H1 (cell line): ENCODE data around the gene ZBTB16.

Source experiments
- CREB1 ChIP-seq: IDR thresholded peaks from 2 replicates; pipeline ENCODE4 v1.6.1; 2012; ENCODE audit warnings: inconsistent platforms
- EGR1 ChIP-seq: IDR thresholded peaks from 2 replicates; pipeline ENCODE4 v1.6.1; 2011; ENCODE audit warnings: low read depth, low read length, borderline replicate concordance
- EZH2 ChIP-seq: fragments of 200-600 bp; sonication (generic); IDR thresholded peaks from 2 replicates; pipeline ENCODE4 v1.7.1; 2012; ENCODE audit warnings: low read depth, mild to moderate bottlenecking, moderate library complexity, low read length, inconsistent platforms; ENCODE audit not compliant: severe bottlenecking
- FOSL1 ChIP-seq: IDR thresholded peaks from 2 replicates; pipeline ENCODE4 v1.6.1; 2011; ENCODE audit warnings: mild to moderate bottlenecking, low read depth, low read length, moderate library complexity; ENCODE audit not compliant: insufficient read depth
- HDAC6 ChIP-seq: IDR thresholded peaks from one replicate; pipeline ENCODE4 v1.7.1; 2012; ENCODE audit warnings: low read depth, mild to moderate bottlenecking, inconsistent platforms, low read length, moderate library complexity
- POLR2A ChIP-seq, 2 experiments: IDR thresholded peaks; 1 replicate in 1 of 2; 2 replicates in 1 of 2; pipeline ENCODE4 v1.6.1; 2011; ENCODE audit warnings: low read depth in 2 of 2, low read length in 2 of 2, mild to moderate bottlenecking in 2 of 2; ENCODE audit errors: control extremely low read depth in 1 of 2
- POLR2AphosphoS5 ChIP-seq: IDR thresholded peaks from 2 replicates; pipeline ENCODE4 v1.6.1; 2011; ENCODE audit warnings: low read depth, low read length
- RFX5 ChIP-seq: IDR thresholded peaks from 2 replicates; pipeline ENCODE4 v1.6.1; 2011; ENCODE audit warnings: low read depth, low read length, improper control_type of control experiment, borderline replicate concordance
- TF ChIP-seq, protein P1 (sequence below), 3 experiments: IDR thresholded peaks; 1 replicate in 2 of 3; 2 replicates in 1 of 3; pipeline versions ENCODE4 v1.5.1 to v1.6.1; 2011; ENCODE audit warnings: low read length in 3 of 3, mild to moderate bottlenecking in 3 of 3, inconsistent platforms in 2 of 3, low read depth in 1 of 3, moderate library complexity in 1 of 3; ENCODE audit not compliant: insufficient read depth in 1 of 3; ENCODE audit errors: control extremely low read depth in 1 of 3

- TF ChIP-seq POLR2AphosphoS5 (no peak), POLR2A (IDR thresholded peaks at IDR 0.05; ENCODE audit: control extremely low read depth in 1 of 2, low read depth in 2 of 2, low read length in 2 of 2) (no peak), CREB1 (no peak), HDAC6 (no peak), EGR1 (no peak), RFX5 (no peak), FOSL1 (no peak), EZH2 (no peak)
- TF ChIP-seq, protein P1, sequence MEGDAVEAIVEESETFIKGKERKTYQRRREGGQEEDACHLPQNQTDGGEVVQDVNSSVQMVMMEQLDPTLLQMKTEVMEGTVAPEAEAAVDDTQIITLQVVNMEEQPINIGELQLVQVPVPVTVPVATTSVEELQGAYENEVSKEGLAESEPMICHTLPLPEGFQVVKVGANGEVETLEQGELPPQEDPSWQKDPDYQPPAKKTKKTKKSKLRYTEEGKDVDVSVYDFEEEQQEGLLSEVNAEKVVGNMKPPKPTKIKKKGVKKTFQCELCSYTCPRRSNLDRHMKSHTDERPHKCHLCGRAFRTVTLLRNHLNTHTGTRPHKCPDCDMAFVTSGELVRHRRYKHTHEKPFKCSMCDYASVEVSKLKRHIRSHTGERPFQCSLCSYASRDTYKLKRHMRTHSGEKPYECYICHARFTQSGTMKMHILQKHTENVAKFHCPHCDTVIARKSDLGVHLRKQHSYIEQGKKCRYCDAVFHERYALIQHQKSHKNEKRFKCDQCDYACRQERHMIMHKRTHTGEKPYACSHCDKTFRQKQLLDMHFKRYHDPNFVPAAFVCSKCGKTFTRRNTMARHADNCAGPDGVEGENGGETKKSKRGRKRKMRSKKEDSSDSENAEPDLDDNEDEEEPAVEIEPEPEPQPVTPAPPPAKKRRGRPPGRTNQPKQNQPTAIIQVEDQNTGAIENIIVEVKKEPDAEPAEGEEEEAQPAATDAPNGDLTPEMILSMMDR (IDR thresholded peaks at IDR 0.05; ENCODE audit: control extremely low read depth in 1 of 3, insufficient read depth in 1 of 3, low read depth in 1 of 3, low read length in 3 of 3): no peak
Observed at GRCh38 chr11:114172055-114172861, 112.7 kb downstream of the ZBTB16 start.
